ENCODE data around the gene CDH6.

DNA sequence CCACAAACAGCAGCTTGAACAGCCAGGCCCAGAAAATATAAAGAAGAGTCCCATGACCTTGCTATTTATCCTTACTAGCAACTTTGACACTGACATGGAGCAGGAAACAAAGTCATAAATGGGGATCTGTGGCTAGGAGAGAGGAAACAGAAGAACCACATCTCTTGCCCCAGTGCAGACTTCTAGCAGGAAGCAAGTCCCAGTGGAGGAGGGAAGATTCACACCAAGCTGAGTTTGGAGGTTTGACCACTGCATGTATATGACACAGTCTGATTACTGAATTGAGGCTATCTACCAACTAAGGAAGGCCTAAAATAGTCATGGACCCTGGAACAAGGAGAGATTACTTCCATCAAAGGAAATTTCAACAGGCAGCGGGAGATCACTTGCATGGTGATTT is 51.4 kb downstream of the CDH6 start:
- TF ChIP-seq POLR2A (IDR thresholded peaks at IDR 0.05) (no peak), CTCF (IDR thresholded peaks at IDR 0.05 in 4 of 5, conservative IDR thresholded peaks at IDR 0.05 in 1 of 5) (no peak)
